Stimulated activated CD4-positive, alpha-beta T cell treated with anti-CD3 and anti-CD28 coated beads, Interleukin-12 subunit alpha, Interleukin-12 subunit beta, amount 100 ng/mL, for 48 hours (primary cell): ENCODE results near the gene B3GNT9.
"Not testable (repeated sequence)": the region's sequence is repeated elsewhere in the genome, so short reads cannot be mapped to it uniquely, and the experiment has no call there.

Experiments
- DNase-seq, 3 donors: peaks; one replicate each; pipeline ENCODE4 v3.0.0-alpha.2; 2020; ENCODE audit warnings: low read depth in 2 of 3, low spot score in 1 of 3

The B3GNT9 gene

GRCh38 chr16:67154578-67155294 lies 3.9 kb upstream of the B3GNT9 start:
- DNase-seq: no peak

GRCh38 chr16:67151431-67152097 lies 766 bp upstream of the B3GNT9 start:
- DNase-seq: no peak

GRCh38 chr16:67150047-67150832 lies 558 bp downstream of the B3GNT9 start:
- DNase-seq: no peak

DNA sequence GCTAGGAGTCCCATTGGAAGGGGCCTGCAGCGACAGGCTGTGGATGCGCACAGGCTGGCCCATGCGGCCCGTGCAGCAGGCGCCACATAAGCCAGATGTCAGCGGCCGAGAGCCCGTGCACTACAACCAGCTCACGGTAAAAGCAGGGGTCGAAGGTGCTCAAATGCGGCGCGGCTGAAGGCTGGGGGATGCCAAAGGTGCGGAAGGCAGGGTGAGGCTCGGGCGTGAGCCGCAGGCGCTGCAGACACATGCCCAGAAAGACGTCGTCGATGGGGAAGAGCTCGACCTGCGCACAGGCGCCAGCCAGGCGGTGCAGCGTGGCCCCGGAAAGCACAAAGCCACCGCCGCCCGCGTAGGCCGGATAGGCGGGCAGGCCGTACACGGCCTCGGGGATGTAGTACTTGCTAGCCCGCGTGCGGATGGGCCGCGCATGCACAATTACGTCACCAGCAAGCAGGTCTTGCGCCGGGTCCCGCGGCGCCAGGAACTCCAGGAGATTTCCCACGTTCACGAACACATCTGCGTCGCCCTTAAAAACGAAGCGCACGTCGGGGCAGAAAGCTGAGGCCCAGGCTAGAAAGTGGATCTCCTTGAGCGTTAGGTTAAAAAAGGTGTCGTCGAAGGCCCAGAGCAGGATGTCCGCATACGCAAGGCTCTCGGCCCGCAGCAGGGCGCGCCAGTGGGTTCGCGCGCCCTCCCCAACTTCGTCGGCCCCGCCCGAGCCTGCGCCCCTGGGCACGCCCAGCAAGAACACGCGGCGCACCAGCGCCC lies 1.3 kb downstream of the B3GNT9 start:
- no peak for DNase-seq

GRCh38 chr16:67148656-67149275 lies 2.0 kb downstream of the B3GNT9 start:
- DNase-seq: no peak

DNA sequence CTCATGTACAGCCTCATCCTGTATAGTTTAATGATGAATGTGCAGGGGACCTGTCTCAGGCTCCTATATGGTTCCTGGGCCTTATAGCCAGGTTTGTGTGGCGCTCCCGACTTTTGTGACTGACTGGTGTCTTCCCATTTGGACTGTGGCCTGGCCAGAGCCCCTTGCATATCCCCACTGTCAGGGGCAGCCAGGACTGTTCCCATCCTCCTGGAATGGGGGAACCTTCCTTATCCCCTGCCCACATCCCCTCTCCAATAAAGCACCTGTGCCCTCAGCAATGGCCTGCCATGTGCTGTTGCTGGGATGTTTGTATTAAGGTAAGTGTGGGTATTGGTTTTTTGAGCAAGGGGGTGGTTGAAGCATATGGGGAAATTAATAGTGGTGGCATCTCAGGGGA lies 2.6 kb downstream of the B3GNT9 start:
- no peak for DNase-seq

GRCh38 chr16:67147437-67148140 lies 3.2 kb downstream of the B3GNT9 start:
- no peak for DNase-seq

DNA sequence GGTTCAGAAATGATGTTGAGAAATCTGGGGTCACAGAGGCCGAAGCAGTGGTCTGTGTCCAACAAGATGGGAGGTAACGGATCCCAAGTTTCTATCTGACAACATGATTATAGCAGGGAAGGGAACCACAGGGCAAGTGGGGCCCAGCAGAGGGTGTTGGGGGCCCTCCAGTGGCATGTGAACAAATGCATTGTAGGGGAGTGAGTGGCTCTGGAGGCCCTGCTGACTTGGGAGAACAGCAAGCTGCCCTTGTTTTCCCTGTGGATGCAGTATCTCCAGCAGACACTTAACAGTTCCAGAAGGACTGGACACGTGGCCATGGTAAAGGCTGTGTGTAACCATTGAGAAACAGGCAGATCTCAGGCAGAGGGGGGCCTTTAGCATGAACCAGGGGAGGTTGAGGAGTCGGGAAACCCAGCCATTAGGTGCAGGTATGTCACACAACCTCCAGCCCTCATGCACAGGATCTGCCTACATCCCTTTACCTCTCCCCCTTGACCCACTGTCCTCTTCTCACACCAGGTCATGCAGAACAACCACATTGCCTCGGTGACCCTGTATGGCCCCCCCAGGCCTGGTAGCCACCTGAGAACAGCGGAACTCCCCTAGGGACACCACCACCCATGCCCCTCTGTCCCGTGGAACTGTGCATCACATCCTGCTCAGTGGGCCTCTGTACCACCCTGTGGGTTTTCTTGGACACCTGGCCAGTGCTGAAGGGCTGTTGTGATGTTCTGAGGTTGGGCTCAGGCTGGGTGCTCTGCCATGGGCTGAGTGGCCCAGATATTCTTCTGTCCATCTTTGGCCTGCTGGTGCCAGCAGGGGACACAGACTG lies 4.1 kb downstream of the B3GNT9 start:
- DNase-seq: no peak

DNA sequence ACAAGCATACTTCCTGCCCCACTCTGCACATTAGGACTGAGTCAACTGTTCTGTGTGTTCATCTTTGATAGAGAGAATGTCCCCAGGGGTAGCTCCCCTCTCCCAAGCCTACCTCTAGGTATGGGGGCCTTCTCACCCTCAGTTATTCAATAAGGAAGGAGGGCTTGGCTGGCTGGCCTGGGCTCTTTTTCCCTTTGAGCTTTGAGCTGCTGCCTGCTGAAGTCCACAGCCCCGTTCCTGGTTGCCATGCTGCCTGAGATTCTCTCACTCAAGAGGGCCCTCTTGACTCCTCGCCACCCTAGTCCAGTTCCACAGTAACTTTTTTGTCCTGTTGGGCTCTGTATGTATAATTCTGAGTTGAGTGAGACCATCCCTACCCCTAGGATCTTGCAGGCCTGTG lies 5.1 kb downstream of the B3GNT9 start:
- DNase-seq: no peak

DNA sequence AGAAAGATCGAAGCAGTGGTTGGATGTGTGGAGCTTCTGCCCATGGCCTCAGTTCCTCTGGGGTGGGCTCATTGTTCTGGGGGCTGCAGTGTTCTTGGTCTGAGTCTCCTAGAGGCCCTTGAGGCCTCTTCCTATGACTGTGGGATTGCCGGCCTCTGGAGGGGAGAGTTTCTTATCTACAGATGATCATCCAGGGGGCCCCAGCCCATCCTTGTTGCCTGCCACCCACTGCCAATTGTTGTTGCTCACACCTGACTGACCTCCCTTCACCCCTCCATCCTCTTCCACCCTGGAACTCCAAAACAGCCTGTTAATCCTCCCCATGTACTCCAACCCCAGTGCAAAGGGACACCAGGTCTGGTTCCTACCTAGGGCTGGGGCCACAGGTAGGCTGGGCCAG lies 5.9 kb downstream of the B3GNT9 start:
- DNase-seq: no peak

DNA sequence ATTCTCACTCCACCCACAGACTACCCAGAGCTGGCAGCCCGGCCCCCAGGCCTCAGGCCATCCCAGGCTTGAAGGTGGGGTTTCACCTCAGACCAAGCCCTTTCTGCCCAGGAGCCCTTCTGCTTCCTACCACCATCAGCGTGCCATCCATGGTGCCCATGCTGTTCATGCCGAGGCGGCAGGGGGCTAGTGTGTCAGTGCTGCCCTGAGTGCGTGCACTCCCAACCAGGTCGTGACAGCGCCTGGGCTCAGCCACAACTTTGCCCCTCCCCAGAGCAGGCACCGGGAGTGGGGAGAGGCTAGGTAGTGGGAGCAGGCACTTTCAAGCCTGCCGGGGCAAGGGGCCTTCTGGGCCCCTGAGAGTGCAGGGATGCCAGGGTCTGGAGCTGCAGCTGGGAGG lies 8.5 kb downstream of the B3GNT9 start:
- no peak for DNase-seq

- no peak for DNase-seq
These were observed 9.4 kb downstream of the B3GNT9 start for GRCh38 chr16:67141391-67141790.

DNA sequence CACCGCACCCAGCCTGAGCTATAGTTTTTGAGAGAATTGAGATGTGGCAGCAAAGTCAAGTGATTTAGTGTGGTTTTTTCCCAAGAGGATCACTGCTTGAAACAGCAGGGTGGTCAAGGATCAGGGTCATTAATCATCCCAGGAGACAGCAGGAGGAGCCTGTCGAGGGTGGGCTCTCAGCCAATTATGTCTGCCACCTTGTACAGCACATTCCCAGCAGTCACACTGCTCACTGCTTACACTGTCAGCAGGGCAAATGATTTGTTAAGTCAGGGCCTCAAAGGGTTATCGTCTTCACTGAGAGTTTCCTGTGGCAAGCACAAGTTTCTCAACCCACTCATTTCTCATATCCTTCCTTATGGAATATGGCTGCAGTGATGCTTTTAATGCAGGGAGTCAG lies 13.2 kb downstream of the B3GNT9 start:
- no peak for DNase-seq

DNA sequence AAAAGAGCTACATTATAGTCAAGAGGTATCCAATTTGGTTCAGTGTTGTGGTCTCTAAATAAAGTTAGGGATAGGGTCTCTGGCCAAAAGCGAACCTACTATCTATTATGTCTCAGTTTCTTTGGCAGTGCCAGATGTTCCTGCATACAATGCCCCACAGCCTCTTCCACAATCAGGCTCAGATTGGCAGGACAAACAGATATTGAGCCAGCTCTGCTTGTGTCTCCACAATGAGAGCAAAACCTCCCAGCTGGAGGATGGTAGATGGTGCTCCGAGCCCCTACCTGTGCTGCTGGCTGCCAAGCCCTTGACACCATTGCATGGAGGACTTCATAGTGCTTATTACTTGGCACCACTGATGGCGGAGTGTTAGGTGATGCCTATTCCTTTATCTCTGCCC lies 21.4 kb downstream of the B3GNT9 start:
- DNase-seq: no peak

- no peak for DNase-seq
These were observed 21.9 kb downstream of the B3GNT9 start for GRCh38 chr16:67128887-67129286.

DNA sequence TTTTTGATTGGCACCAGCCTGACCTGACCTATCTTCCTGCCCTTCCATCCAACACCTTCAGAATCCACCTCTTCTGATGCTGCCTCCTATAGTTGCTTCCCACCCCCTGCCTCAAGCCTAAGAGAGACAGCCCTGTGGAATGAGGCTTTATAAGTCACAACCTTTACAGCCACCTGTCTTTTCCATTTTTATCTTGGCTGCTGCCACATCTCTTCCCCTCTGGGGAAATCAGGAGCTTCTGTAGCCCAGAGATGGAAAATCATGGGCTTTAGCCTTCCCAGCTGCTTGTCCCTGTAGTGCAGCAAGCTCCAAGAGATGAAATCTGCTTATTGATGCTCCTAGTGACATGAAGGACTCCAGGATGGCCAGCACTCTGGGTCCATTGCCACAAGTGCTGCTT lies 22.4 kb downstream of the B3GNT9 start:
- DNase-seq: no peak

- not testable (repeated sequence) for DNase-seq
These were observed 28.0 kb downstream of the B3GNT9 start for GRCh38 chr16:67122799-67123198.

- DNase-seq: no peak
These were observed 30.8 kb downstream of the B3GNT9 start for GRCh38 chr16:67120025-67120424.

DNA sequence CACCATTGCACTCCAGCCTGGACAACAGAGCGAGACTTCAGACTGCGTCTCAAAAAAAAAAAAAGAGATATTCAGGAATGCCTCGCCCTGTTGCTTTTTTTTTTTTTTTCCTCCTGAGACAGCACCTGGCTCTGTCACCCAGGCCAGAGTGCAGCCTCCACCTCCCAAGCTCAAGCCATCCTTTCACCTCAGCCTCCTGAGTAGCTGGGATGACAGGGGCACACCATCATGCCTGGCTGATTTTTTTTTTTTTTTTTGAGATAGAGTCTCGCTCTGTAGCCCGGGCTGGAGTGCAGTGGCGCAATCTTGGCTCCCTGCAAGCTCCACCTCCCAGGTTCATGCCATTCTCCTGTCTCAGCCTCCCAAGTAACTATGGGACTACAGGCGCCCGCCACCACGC lies 33.1 kb downstream of the B3GNT9 start:
- no peak for DNase-seq
